ENCODE measurements around the gene ASS1. TPM values are rescaled to one million over a fixed set of nuclear protein-coding genes. Genes with fewer than 3 reads are reported as not detected.

The ASS1 gene
- total and polyA plus RNA-seq, 7 donors, result 31.0 to 74.4 (median 67.0) TPM

GRCh38 chr9:130448771-130449603, 4.2 kb downstream of the ASS1 start:
- intact Hi-C loops (cut with DNase I), result no loop called here
- Histone ChIP-seq H3K36me3 (ENCODE audit: insufficient read depth in 1 of 2, low read depth in 1 of 2) (no peaks in the 10 kb centered on the region), H3K4me3 (no peak overlapping the region), H3K9me3 (no peaks in the 10 kb centered on the region), H3K27me3 (ENCODE audit: insufficient read depth in 3 of 3, low read length in 2 of 3) (peaks cover 0 to 3% (median 2%) of the 10 kb centered on the region in 3 donors), H3K4me1 (peaks cover 40% of the 10 kb centered on the region), H3K27ac (no peak overlapping the region)
- DNase-seq (no peak), ATAC-seq (no peak)
- WGBS, 3 donors, result 94 to 97% (median 95%) methylated on average over 9 to 10 of the region's 10 CpGs
- TF ChIP-seq CTCF (IDR thresholded peaks at IDR 0.05), result no peak

GRCh38 chr9:130450344-130451003, 5.7 kb downstream of the ASS1 start:
- 72% methylated on average over 15 of the region's 15 CpGs for WGBS, 3 donors
- H3K9me3 ChIP-seq, result no peaks in the 10 kb centered on the region
- no peak for DNase-seq
- H3K27me3 ChIP-seq (ENCODE audit: insufficient read depth in 3 of 3, low read length in 2 of 3), result peaks cover 0 to 2% (median 0%) of the 10 kb centered on the region in 3 donors
- peaks cover 38% of the 10 kb centered on the region for H3K4me1 ChIP-seq
- intact Hi-C loops (cut with DNase I), result no loop called here
- H3K36me3 ChIP-seq (ENCODE audit: insufficient read depth in 1 of 2, low read depth in 1 of 2), result no peaks in the 10 kb centered on the region
- no peak overlapping the region for H3K4me3 ChIP-seq
- no peak for ATAC-seq
- H3K27ac ChIP-seq, result peak overlapping the region; percentile 16
- TF ChIP-seq CTCF (IDR thresholded peaks at IDR 0.05), result no peak

- ATAC-seq (no peak), DNase-seq (no peak)
- TF ChIP-seq CTCF (IDR thresholded peaks at IDR 0.05), result no peak
- Histone ChIP-seq H3K9me3 (no peaks in the 10 kb centered on the region), H3K36me3 (ENCODE audit: insufficient read depth in 1 of 2, low read depth in 1 of 2) (no peaks in the 10 kb centered on the region), H3K27me3 (ENCODE audit: insufficient read depth in 3 of 3, low read length in 2 of 3) (peaks cover 0 to 2% (median 0%) of the 10 kb centered on the region in 3 donors), H3K4me3 (no peak overlapping the region), H3K4me1 (peaks cover 33% of the 10 kb centered on the region), H3K27ac (peak overlapping the region; percentile 16)
- WGBS, 3 donors, result 65 to 78% (median 70%) methylated on average over 11 to 14 of the region's 14 CpGs
- intact Hi-C loops (cut with DNase I), result no loop called here
Measured at GRCh38 chr9:130451004-130451390, 6.2 kb downstream of the ASS1 start.

- TF ChIP-seq CTCF (IDR thresholded peaks at IDR 0.05), result no peak
- peaks cover 25% of the 10 kb centered on the region for H3K4me1 ChIP-seq
- no peaks in the 10 kb centered on the region for H3K36me3 ChIP-seq (ENCODE audit: insufficient read depth in 1 of 2, low read depth in 1 of 2)
- H3K4me3 ChIP-seq, result no peak overlapping the region
- intact Hi-C loops (cut with DNase I), result no loop called here
- peaks cover 0 to 2% (median 0%) of the 10 kb centered on the region in 3 donors for H3K27me3 ChIP-seq (ENCODE audit: insufficient read depth in 3 of 3, low read length in 2 of 3)
- 35 to 40% (median 39%) methylated on average over 23 of the region's 23 CpGs for WGBS, 3 donors
- H3K27ac ChIP-seq, result peak overlapping the region; percentile 16
- ATAC-seq (peak; percentile 38 to 68 (median 63)), DNase-seq (peak; percentile 83 to 87)
- H3K9me3 ChIP-seq, result no peaks in the 10 kb centered on the region
Measured at GRCh38 chr9:130451509-130452388, 7.0 kb downstream of the ASS1 start.
